Testis (tissue), 3 donors: ENCODE measurements around the gene CRTAC1. TPM values are rescaled to one million over a fixed set of nuclear protein-coding genes. Genes with fewer than 3 reads are reported as not detected.

Experiments
- DNase-seq: peaks from one replicate; pipeline ENCODE4 v3.0.0-alpha.2; 2019
- H3K27ac ChIP-seq, 2 donors: fragments of 200-600 bp; sonication (generic); one replicate each; pipeline ENCODE4 v1.5.1; 2019
- H3K27me3 ChIP-seq: fragments of 200-600 bp; sonication (generic); one replicate; pipeline ENCODE4 v1.5.1; 2019
- H3K36me3 ChIP-seq: fragments of 200-600 bp; sonication (generic); one replicate; pipeline ENCODE4 v1.5.1; 2017; ENCODE audit warnings: low read depth; ENCODE audit errors: missing control alignments
- H3K4me1 ChIP-seq: fragments of 200-600 bp; sonication (generic); one replicate; pipeline ENCODE4 v1.5.1; 2019
- H3K4me3 ChIP-seq, 2 donors: fragments of 200-600 bp; sonication (generic); one replicate each; pipeline ENCODE4 v1.5.1; 2017 to 2019
- H3K9me3 ChIP-seq: fragments of 200-600 bp; sonication (generic); one replicate; pipeline ENCODE4 v1.5.1; 2017
- POLR2A ChIP-seq: fragments of 450-650 bp; IDR thresholded peaks from one replicate; pipeline ENCODE4 v1.6.1; 2017; ENCODE audit warnings: antibody characterized with exemption, mild to moderate bottlenecking, moderate library complexity
- WGBS, 2 donors: methylation state at CpG; one replicate each; pipeline ENCODE4 v1.1.5; 2018; 5-methylcytosine and 5-hydroxymethylcytosine counted together
- intact Hi-C: fragments of 100-400 bp; cut with DNase I; formaldehyde crosslinking; loops from one replicate; pipeline ENCODE4 v1.15.1; 2023; ENCODE audit warnings: low total_unique reads
- polyA plus RNA-seq: library from polyadenylated mRNA; stranded (reverse); fragments of 350-450 nt; fragmentation: Illumina TruSeq; extraction: RNeasy Lipid Tissue Mini Kit (QIAGEN cat#74804); gene quantifications from one replicate; pipeline ENCODE4 v1.2.3, GENCODE V29; 2014; ENCODE audit warnings: low read depth, low replicate concordance; ENCODE audit not compliant: insufficient read depth
- total RNA-seq, 2 donors: library from RNA; depleted of rRNA; stranded (reverse); fragments of >200 nt; gene quantifications; one replicate each; pipeline ENCODE4 v1.2.3, GENCODE V29; 2016
- TF ChIP-seq, protein P1 (sequence below), 3 experiments: fragments of 450-650 bp in 2 of 3; fragments of 200-600 bp in 1 of 3; sonication (generic) in 1 of 3; IDR thresholded peaks; one replicate each; pipeline ENCODE4 v1.5.1; 2016 to 2019; ENCODE audit warnings: antibody characterized with exemption in 3 of 3, mild to moderate bottlenecking in 2 of 3, moderate library complexity in 1 of 3

Gene CRTAC1
- total and polyA plus RNA-seq, 3 donors from 2014 or later: 7.5 to 12.2 (median 11.5) TPM

- WGBS, 2 donors: 80 to 91% methylated on average over 7 to 23 of the region's 23 CpGs
- no peaks in the 10 kb centered on the region for H3K36me3 ChIP-seq
- H3K9me3 ChIP-seq: no peaks in the 10 kb centered on the region
- H3K27ac ChIP-seq: no peak overlapping the region
- DNase-seq: no peak
- no peaks in the 10 kb centered on the region for H3K4me1 ChIP-seq
- no peaks in the 10 kb centered on the region for H3K27me3 ChIP-seq
- H3K4me3 ChIP-seq: no peak overlapping the region
- intact Hi-C loops: no loop called here
- TF ChIP-seq POLR2A: no peak
- TF ChIP-seq, protein P1, sequence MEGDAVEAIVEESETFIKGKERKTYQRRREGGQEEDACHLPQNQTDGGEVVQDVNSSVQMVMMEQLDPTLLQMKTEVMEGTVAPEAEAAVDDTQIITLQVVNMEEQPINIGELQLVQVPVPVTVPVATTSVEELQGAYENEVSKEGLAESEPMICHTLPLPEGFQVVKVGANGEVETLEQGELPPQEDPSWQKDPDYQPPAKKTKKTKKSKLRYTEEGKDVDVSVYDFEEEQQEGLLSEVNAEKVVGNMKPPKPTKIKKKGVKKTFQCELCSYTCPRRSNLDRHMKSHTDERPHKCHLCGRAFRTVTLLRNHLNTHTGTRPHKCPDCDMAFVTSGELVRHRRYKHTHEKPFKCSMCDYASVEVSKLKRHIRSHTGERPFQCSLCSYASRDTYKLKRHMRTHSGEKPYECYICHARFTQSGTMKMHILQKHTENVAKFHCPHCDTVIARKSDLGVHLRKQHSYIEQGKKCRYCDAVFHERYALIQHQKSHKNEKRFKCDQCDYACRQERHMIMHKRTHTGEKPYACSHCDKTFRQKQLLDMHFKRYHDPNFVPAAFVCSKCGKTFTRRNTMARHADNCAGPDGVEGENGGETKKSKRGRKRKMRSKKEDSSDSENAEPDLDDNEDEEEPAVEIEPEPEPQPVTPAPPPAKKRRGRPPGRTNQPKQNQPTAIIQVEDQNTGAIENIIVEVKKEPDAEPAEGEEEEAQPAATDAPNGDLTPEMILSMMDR (IDR thresholded peaks at IDR 0.05): no peak
These were observed 94.3 kb downstream of the CRTAC1 start for GRCh38 chr10:97936126-97936525.

GRCh38 chr10:97932932-97933530, 97.4 kb downstream of the CRTAC1 start:
- Histone ChIP-seq H3K27me3 (no peaks in the 10 kb centered on the region), H3K4me1 (no peaks in the 10 kb centered on the region), H3K4me3 (no peak overlapping the region), H3K36me3 (no peaks in the 10 kb centered on the region), H3K27ac (no peak overlapping the region), H3K9me3 (no peaks in the 10 kb centered on the region)
- WGBS, 2 donors: 87 to 91% methylated on average over 10 of the region's 10 CpGs
- TF ChIP-seq, protein P1 (IDR thresholded peaks at IDR 0.05): no peak
- no peak for DNase-seq
- intact Hi-C loops: no loop called here

DNA sequence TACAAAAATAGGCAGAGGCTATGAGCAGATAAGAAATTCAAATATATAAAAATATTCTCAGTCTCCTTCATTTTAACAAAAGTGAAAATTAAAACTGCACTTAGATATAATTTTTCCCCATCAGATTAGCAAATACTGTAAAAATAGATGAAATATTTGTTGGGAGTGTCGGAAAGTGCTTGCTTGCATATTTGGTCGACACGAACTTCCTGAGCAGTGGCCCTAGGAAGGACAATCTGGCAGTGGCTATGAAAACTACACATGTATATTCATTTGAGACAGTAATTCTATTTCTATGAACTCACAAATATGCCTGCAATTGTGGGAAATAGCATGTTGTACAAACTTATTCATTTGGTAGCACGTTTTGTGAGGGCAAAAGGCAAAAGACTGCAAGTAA, 99.4 kb downstream of the CRTAC1 start:
- TF ChIP-seq, protein P1 (IDR thresholded peaks at IDR 0.05): no peak
- no peak for TF ChIP-seq POLR2A
- Histone ChIP-seq H3K4me3 (no peak overlapping the region), H3K9me3 (no peaks in the 10 kb centered on the region), H3K4me1 (no peaks in the 10 kb centered on the region), H3K27ac (no peak overlapping the region), H3K27me3 (no peaks in the 10 kb centered on the region), H3K36me3 (no peaks in the 10 kb centered on the region)
- intact Hi-C loops: no loop called here
- 62 to 74% methylated on average over 4 of the region's 4 CpGs for WGBS, 2 donors
- no peak for DNase-seq

GRCh38 chr10:97928897-97929296, 101.5 kb downstream of the CRTAC1 start:
- TF ChIP-seq, protein P1 (IDR thresholded peaks at IDR 0.05): no peak
- TF ChIP-seq POLR2A: no peak
- DNase-seq: no peak
- Histone ChIP-seq H3K27ac (no peak overlapping the region), H3K9me3 (no peaks in the 10 kb centered on the region), H3K4me3 (no peak overlapping the region), H3K4me1 (no peaks in the 10 kb centered on the region), H3K36me3 (no peaks in the 10 kb centered on the region), H3K27me3 (no peaks in the 10 kb centered on the region)
- WGBS, 2 donors: 69 to 77% methylated on average over 6 of the region's 6 CpGs
- intact Hi-C loops: no loop called here

GRCh38 chr10:97927622-97928021, 102.8 kb downstream of the CRTAC1 start:
- Histone ChIP-seq H3K36me3 (no peaks in the 10 kb centered on the region), H3K9me3 (no peaks in the 10 kb centered on the region), H3K4me1 (no peaks in the 10 kb centered on the region), H3K27ac (no peak overlapping the region), H3K4me3 (no peak overlapping the region), H3K27me3 (no peaks in the 10 kb centered on the region)
- 34 to 37% methylated on average over 8 to 10 of the region's 10 CpGs for WGBS, 2 donors
- intact Hi-C loops: no loop called here
- TF ChIP-seq, protein P1 (IDR thresholded peaks at IDR 0.05): no peak
- TF ChIP-seq POLR2A: no peak
- DNase-seq: no peak
